ENCODE results near the gene UHRF1. TPM values are rescaled to one million over a fixed set of nuclear protein-coding genes. Genes with fewer than 3 reads are reported as not detected.

Gene UHRF1
- total and polyA plus RNA-seq, 2 experiments from 2014 or later = 26.9 to 29.4 TPM

DNA sequence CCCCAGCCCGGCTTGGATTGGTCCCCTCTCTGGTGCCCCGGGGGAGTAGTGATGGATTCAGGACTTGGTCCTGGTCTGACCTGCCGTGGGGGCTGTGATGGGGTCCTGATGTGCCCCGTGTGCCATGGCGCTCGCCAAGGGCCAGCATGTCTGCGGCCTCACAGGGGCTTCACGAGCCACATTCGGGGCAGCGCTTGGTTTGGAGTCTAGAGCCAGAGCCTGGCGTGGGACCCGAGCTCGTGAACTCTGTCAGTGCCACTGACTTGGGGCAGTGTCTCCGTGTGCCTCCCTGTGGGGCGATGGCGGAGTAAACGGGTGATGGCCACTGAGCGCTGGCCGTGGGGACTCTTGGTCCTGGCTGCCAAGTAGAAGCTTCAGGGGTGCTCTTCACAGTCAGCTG is 76.8 kb downstream of the UHRF1 start:
- no peaks in the 10 kb centered on the region for H3K9me2 ChIP-seq (ENCODE audit: insufficient read depth)
- H3K79me2 ChIP-seq (ENCODE audit: insufficient read depth) = peaks cover 98% of the 10 kb centered on the region
- no peak overlapping the region for H3K4me2 ChIP-seq (ENCODE audit: unreplicated experiment)
- TF ChIP-seq EZH2phosphoT487 (IDR thresholded peaks at IDR 0.05; ENCODE audit: insufficient read depth, low read depth) (no peak), EZH2 (IDR thresholded peaks at IDR 0.05; ENCODE audit: insufficient read depth, poor library complexity, severe bottlenecking) (no peak)
- H3K9me3 ChIP-seq (ENCODE audit: low read depth) = no peaks in the 10 kb centered on the region
- H3F3A ChIP-seq (ENCODE audit: insufficient read depth) = peaks cover 12% of the 10 kb centered on the region; the same call in 1 of the 2 replicates
- peaks cover 24% of the 10 kb centered on the region for H3K4me1 ChIP-seq (ENCODE audit: insufficient read depth)
- H4K20me1 ChIP-seq (ENCODE audit: insufficient read depth) = 0 out of 2 replicates have a peak, but pooled peaks cover 3% of the 10 kb centered on the region
- in situ Hi-C loops (cut with MboI) = no loop called here
- H3K9ac ChIP-seq = no peak overlapping the region
- no peaks in the 10 kb centered on the region for H3K36me3 ChIP-seq (ENCODE audit: low read depth)
- H3K27ac ChIP-seq = no peak overlapping the region
- no peak overlapping the region for H3K4me3 ChIP-seq
- H2AFZ ChIP-seq = no peak overlapping the region
- H3K27me3 ChIP-seq (replicated peaks; ENCODE audit: insufficient read depth) = no peaks in the 10 kb centered on the region
- 92% methylated on average over 18 to 19 of the region's 19 CpGs for WGBS, 2 experiments (ENCODE audit: low coverage in 1 of 2, low lambda C conversion rate in 2 of 2, missing lambda C conversion rate in 2 of 2)
- no peak for DNase-seq

DNA sequence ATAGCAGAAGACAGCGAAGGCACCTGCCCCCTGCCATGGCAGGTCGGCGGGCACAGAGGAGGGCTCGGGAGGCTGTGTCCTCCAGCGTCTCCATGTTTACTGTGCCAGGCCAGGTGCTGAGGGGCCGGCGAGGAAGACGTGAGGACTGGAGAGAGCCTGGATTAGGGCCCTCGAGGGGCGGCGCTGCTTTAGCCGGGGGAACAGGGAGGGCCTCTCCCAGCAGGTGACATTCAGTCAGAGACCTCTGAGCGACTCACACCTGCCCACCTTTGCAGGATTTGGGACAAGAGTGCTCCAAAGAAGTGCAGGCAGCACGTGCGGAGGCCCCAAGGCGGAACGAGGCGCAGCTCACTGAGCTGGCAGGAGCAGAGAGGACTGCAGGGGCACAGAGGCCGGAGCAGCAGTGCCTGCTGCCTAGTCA is 77.2 kb downstream of the UHRF1 start:
- WGBS, 2 experiments (ENCODE audit: low coverage in 1 of 2, low lambda C conversion rate in 2 of 2, missing lambda C conversion rate in 2 of 2) = 89 to 90% methylated on average over 19 of the region's 19 CpGs
- TF ChIP-seq EZH2phosphoT487 (IDR thresholded peaks at IDR 0.05; ENCODE audit: insufficient read depth, low read depth) = no peak
- TF ChIP-seq EZH2 (IDR thresholded peaks at IDR 0.05; ENCODE audit: insufficient read depth, poor library complexity, severe bottlenecking) = no peak
- Histone ChIP-seq H3K4me2 (ENCODE audit: unreplicated experiment) (no peak overlapping the region), H3K79me2 (ENCODE audit: insufficient read depth) (peaks cover 98% of the 10 kb centered on the region), H4K20me1 (ENCODE audit: insufficient read depth) (peaks cover 3% of the 10 kb centered on the region; the same call in 1 of the 2 replicates), H3K9me3 (ENCODE audit: low read depth) (no peaks in the 10 kb centered on the region), H3K9ac (no peak overlapping the region), H3K27ac (no peak overlapping the region), H3F3A (ENCODE audit: insufficient read depth) (peaks cover 12% of the 10 kb centered on the region; the same call in 1 of the 2 replicates), H3K27me3 (replicated peaks; ENCODE audit: insufficient read depth) (no peaks in the 10 kb centered on the region), H2AFZ (no peak overlapping the region), H3K36me3 (ENCODE audit: low read depth) (no peaks in the 10 kb centered on the region), H3K4me1 (ENCODE audit: insufficient read depth) (peaks cover 24% of the 10 kb centered on the region), H3K4me3 (no peak overlapping the region), H3K9me2 (ENCODE audit: insufficient read depth) (no peaks in the 10 kb centered on the region)
- in situ Hi-C loops (cut with MboI) = no loop called here
- DNase-seq = no peak

DNA sequence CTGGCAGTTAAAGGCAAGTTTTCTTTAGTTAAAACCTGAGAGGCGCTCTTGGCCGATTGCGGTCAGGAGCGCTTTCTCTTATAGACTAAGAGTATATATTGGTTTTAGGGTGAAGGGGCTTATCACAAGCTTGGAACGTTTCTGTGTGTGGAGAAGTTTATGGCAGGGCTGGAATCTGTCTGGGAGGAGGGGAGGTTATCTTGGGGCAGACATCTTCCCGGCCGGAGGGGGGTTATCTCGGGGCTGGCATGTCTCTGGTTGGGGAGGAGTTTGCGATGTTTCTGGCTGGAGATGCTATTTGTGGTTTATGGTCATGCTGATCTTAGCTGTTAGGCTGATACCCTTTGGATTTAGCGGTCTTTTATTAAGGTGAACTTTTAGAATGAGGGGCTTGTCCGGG is 78.0 kb downstream of the UHRF1 start:
- Histone ChIP-seq H3F3A (ENCODE audit: insufficient read depth) (peaks cover 12% of the 10 kb centered on the region; the same call in 1 of the 2 replicates), H4K20me1 (ENCODE audit: insufficient read depth) (peaks cover 7% of the 10 kb centered on the region; the same call in 1 of the 2 replicates), H3K27me3 (replicated peaks; ENCODE audit: insufficient read depth) (no peaks in the 10 kb centered on the region), H3K4me2 (ENCODE audit: unreplicated experiment) (no peak overlapping the region), H2AFZ (no peak overlapping the region), H3K9ac (peak overlapping the region; percentile 77; the same call in 1 of the 2 replicates), H3K9me2 (ENCODE audit: insufficient read depth) (no peaks in the 10 kb centered on the region), H3K27ac (no peak overlapping the region), H3K4me1 (ENCODE audit: insufficient read depth) (peaks cover 24% of the 10 kb centered on the region), H3K9me3 (ENCODE audit: low read depth) (no peaks in the 10 kb centered on the region), H3K79me2 (ENCODE audit: insufficient read depth) (peaks cover 98% of the 10 kb centered on the region), H3K36me3 (ENCODE audit: low read depth) (no peaks in the 10 kb centered on the region), H3K4me3 (no peak overlapping the region)
- 60 to 62% methylated on average over 11 of the region's 11 CpGs for WGBS, 2 experiments (ENCODE audit: low coverage in 1 of 2, low lambda C conversion rate in 2 of 2, missing lambda C conversion rate in 2 of 2)
- in situ Hi-C loops (cut with MboI) = no loop called here
- TF ChIP-seq EZH2 (IDR thresholded peaks at IDR 0.05; ENCODE audit: insufficient read depth, poor library complexity, severe bottlenecking) = no peak
- no peak for TF ChIP-seq EZH2phosphoT487 (IDR thresholded peaks at IDR 0.05; ENCODE audit: insufficient read depth, low read depth)
- no peak for DNase-seq

DNA sequence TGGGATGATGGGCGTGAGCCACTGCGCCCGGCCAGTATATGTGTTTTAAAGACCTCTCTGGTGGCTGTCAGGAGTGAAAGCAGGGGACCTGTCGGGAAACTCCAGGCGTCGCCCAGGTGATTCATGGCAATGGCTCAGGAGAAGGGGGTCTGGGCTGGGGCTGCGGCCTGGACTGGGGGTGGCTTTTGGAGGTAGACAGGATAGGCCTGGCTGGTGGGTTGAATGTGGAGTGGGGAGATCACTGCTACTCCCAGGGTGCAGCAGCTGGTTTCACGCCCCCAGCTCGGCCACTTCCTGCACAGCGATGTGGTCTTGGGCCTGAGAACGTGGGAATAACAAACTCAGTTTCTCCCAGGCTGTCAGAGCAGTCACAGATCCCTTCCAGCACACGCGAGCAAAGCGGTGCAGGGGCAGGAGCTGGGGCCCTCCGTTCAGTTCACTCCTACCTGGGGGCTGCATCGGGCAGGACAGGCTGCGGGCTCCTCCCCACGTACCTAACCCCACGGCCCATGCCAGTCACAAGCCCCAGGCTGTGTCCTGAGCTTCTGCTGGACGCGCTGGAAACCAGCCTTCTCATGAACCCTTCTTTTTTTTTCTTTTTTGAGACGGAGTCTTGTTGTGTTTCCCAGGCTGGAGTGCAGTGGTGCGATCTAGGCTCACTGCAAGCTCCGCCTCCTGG is 78.5 kb downstream of the UHRF1 start:
- DNase-seq = peak; percentile 19
- in situ Hi-C loops (cut with MboI) = no loop called here
- H3K27ac ChIP-seq = peak overlapping the region; percentile 86
- no peaks in the 10 kb centered on the region for H3K36me3 ChIP-seq (ENCODE audit: low read depth)
- H3K9me3 ChIP-seq (ENCODE audit: low read depth) = no peaks in the 10 kb centered on the region
- peaks cover 16% of the 10 kb centered on the region; the same call in 1 of the 2 replicates for H3F3A ChIP-seq (ENCODE audit: insufficient read depth)
- H3K27me3 ChIP-seq (replicated peaks; ENCODE audit: insufficient read depth) = no peaks in the 10 kb centered on the region
- H3K4me2 ChIP-seq (ENCODE audit: unreplicated experiment) = peak overlapping the region; percentile 71
- H2AFZ ChIP-seq = no peak overlapping the region
- WGBS, 2 experiments (ENCODE audit: low coverage in 1 of 2, low lambda C conversion rate in 2 of 2, missing lambda C conversion rate in 2 of 2) = 65 to 69% methylated on average over 23 to 24 of the region's 24 CpGs
- H3K79me2 ChIP-seq (ENCODE audit: insufficient read depth) = peaks cover 98% of the 10 kb centered on the region
- H4K20me1 ChIP-seq (ENCODE audit: insufficient read depth) = peaks cover 12% of the 10 kb centered on the region
- no peak overlapping the region for H3K4me3 ChIP-seq
- H3K4me1 ChIP-seq (ENCODE audit: insufficient read depth) = peaks cover 24% of the 10 kb centered on the region
- H3K9me2 ChIP-seq (ENCODE audit: insufficient read depth) = no peaks in the 10 kb centered on the region
- TF ChIP-seq EZH2 (IDR thresholded peaks at IDR 0.05; ENCODE audit: insufficient read depth, poor library complexity, severe bottlenecking) (no peak), EZH2phosphoT487 (IDR thresholded peaks at IDR 0.05; ENCODE audit: insufficient read depth, low read depth) (no peak)
- H3K9ac ChIP-seq = peak overlapping the region; percentile 77

All from GM23248 (cell line).